Measurements from ENCODE around the gene NINL.

DNA sequence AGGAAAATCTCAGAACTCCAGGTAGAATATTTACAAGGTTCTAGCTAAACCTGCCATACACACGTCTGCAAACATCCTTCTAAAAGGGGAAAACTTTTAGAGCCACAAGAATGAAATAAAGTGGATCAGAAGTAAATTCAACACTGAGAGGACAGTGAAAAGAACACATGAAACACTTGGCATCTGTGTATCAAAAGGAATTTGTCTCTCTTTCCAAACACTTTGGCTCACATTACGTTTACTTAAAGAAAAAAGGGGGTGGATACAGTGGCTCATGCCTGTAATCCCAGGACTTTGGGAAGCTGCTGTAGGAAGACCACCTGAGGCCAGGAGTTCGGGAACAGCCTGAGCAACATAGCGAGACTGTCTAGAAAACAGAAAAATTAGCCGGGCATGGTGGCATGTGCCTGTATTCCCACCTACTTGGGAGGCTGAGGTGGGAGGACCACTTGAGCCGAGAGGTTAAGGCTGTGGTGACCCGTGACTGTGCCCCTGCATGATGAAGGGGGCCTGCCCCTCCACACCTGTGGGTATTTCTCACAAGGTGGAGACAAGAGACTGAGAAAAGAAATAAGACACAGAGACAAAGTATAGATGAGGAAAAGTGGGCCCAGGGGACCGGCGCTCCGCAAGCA, 35.4 kb downstream of the NINL start:
- TF ChIP-seq CTCF (IDR thresholded peaks at IDR 0.05) (no peak), POLR2A (IDR thresholded peaks at IDR 0.05; ENCODE audit: low read depth) (no peak), POLR2AphosphoS5 (IDR thresholded peaks at IDR 0.05) (no peak)

Data from esophagus muscularis mucosa (tissue), 3 donors.